ENCODE results near the gene CES2. TPM values are rescaled to one million over a fixed set of nuclear protein-coding genes. Genes with fewer than 3 reads are reported as not detected.

Gene CES2
- total RNA-seq = 55.7 TPM

GRCh38 chr16:66935314-66936011 is at the start of gene CES2:
TSS of gene CES2 (plus strand) at chr16:66935516. CDS start at chr16:66935636, 120 bp downstream.
- peaks cover 55% of the 10 kb centered on the region for H3K4me1 ChIP-seq
- H3K36me3 ChIP-seq = peaks cover 0 to 21% of the 10 kb centered on the region in 2 donors
- H3K27ac ChIP-seq = peak within 1 kb of the TSS; percentile 90
- intact Hi-C loops (cut with DNase I) = no loop called here
- H3K9me3 ChIP-seq = no peaks in the 10 kb centered on the region
- H3K27me3 ChIP-seq = no peaks in the 10 kb centered on the region
- no peak for DNase-seq (ENCODE audit: extremely low spot score in 2 of 2)
- peak in 1 of 2 donors; percentile 13 for TF ChIP-seq POLR2A (IDR thresholded peaks at IDR 0.05)
- no peak for TF ChIP-seq CTCF (IDR thresholded peaks at IDR 0.05)
- H3K4me3 ChIP-seq = peak within 1 kb of the TSS; percentile 73 to 94

DNA sequence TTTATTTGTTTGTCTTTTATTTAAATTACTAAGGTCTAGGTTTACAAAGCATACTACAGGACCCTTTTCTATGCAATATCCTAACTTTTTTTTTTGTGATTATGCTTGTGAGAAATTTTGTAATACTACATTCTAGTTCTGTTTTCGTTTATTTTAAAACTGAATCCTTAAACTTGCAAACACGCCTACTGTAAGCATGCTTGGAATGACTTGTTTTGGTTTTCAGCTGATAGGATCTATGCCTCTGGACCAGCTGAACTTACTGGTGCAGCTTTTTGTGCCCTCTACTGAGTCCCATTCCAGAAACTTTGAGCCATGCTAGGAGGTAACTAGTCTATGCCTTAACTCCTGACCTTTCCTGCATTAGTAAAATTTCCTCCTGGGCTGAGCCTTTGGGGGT is 49.0 kb upstream of the CES2 start:
- no peak overlapping the region for H3K4me3 ChIP-seq
- no peak for DNase-seq (ENCODE audit: extremely low spot score in 2 of 2)
- H3K27ac ChIP-seq = no peak overlapping the region
- TF ChIP-seq CTCF (IDR thresholded peaks at IDR 0.05) = no peak
- TF ChIP-seq POLR2AphosphoS5 (IDR thresholded peaks at IDR 0.05; ENCODE audit: insufficient read depth in 1 of 2, low read depth in 1 of 2) = no peak
- no peak for TF ChIP-seq POLR2A (IDR thresholded peaks at IDR 0.05)
- no peaks in the 10 kb centered on the region for H3K27me3 ChIP-seq
- peaks cover 0 to 13% of the 10 kb centered on the region in 2 donors for H3K36me3 ChIP-seq
- H3K4me1 ChIP-seq = peaks cover 5% of the 10 kb centered on the region
- intact Hi-C loops (cut with DNase I) = no loop called here
- no peaks in the 10 kb centered on the region for H3K9me3 ChIP-seq

DNA sequence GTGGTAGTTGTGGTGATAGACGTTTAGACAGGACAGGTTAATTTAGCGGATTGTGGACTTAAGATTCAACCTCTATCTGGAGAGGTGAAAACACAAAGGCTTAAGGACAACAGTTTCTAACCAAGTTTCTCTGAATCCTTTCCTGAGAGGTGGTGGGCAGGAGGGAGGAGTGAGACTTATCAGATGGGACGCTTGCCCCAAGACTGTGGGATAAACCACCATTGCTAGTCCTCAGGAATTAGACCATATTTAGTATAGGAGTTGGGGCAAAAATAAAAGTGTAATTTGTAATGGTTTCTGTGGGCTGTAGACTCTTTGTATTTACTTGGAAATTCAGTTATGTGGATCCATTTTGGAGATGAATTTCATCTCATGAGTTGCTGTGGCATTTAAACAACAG is 48.4 kb upstream of the CES2 start:
- H3K27me3 ChIP-seq = no peaks in the 10 kb centered on the region
- H3K27ac ChIP-seq = no peak overlapping the region
- no peak for DNase-seq (ENCODE audit: extremely low spot score in 2 of 2)
- TF ChIP-seq CTCF (IDR thresholded peaks at IDR 0.05) (no peak), POLR2A (IDR thresholded peaks at IDR 0.05) (no peak)
- intact Hi-C loops (cut with DNase I) = no loop called here
- peaks cover 0 to 13% of the 10 kb centered on the region in 2 donors for H3K36me3 ChIP-seq
- H3K9me3 ChIP-seq = no peaks in the 10 kb centered on the region
- no peaks in the 10 kb centered on the region for H3K4me1 ChIP-seq
- H3K4me3 ChIP-seq = no peak overlapping the region

- H3K27ac ChIP-seq = no peak overlapping the region
- intact Hi-C loops (cut with DNase I) = no loop called here
- H3K9me3 ChIP-seq = no peaks in the 10 kb centered on the region
- peaks cover 0 to 13% of the 10 kb centered on the region in 2 donors for H3K36me3 ChIP-seq
- no peaks in the 10 kb centered on the region for H3K27me3 ChIP-seq
- TF ChIP-seq POLR2A (IDR thresholded peaks at IDR 0.05) (no peak), CTCF (IDR thresholded peaks at IDR 0.05) (no peak), POLR2AphosphoS5 (IDR thresholded peaks at IDR 0.05; ENCODE audit: insufficient read depth in 1 of 2, low read depth in 1 of 2) (no peak)
- H3K4me3 ChIP-seq = no peak overlapping the region
- H3K4me1 ChIP-seq = no peaks in the 10 kb centered on the region
- no peak for DNase-seq (ENCODE audit: extremely low spot score in 2 of 2)
Observed at GRCh38 chr16:66888647-66889615, 46.4 kb upstream of the CES2 start.
